Parathyroid adenoma (tissue), 2 donors: ENCODE results near the gene SND1.

Source experiments
- H2AFZ ChIP-seq: fragments of 300-600 bp; sonication (generic); one replicate; pipeline ENCODE4 v1.7.0; 2017; ENCODE audit warnings: antibody characterized with exemption, mild to moderate bottlenecking
- H3K27ac ChIP-seq: fragments of 300-600 bp; sonication (generic); one replicate; pipeline ENCODE4 v1.7.0; 2017
- H3K27me3 ChIP-seq: fragments of 300-600 bp; sonication (generic); one replicate; pipeline ENCODE4 v1.7.0; 2017; ENCODE audit warnings: low read length; ENCODE audit not compliant: control insufficient read depth, insufficient read depth
- H3K36me3 ChIP-seq: fragments of 300-600 bp; sonication (generic); one replicate; pipeline ENCODE4 v1.7.0; 2017; ENCODE audit warnings: low read length; ENCODE audit not compliant: control insufficient read depth, insufficient read depth
- H3K4me1 ChIP-seq: fragments of 300-600 bp; sonication (generic); one replicate; pipeline ENCODE4 v1.7.0; 2017; ENCODE audit warnings: control low read depth
- H3K4me2 ChIP-seq: fragments of 300-600 bp; sonication (generic); one replicate; pipeline ENCODE4 v1.7.0; 2017; ENCODE audit warnings: low read length
- H3K4me3 ChIP-seq: fragments of 300-600 bp; sonication (generic); one replicate; pipeline ENCODE4 v1.7.0; 2017; ENCODE audit warnings: low read depth, low read length
- H3K79me2 ChIP-seq: fragments of 300-600 bp; sonication (generic); one replicate; pipeline ENCODE4 v1.7.0; 2017; ENCODE audit warnings: control low read depth
- H3K9ac ChIP-seq: fragments of 300-600 bp; sonication (generic); one replicate; pipeline ENCODE4 v1.7.0; 2017; ENCODE audit warnings: mild to moderate bottlenecking
- H3K9me3 ChIP-seq: fragments of 300-600 bp; sonication (generic); one replicate; pipeline ENCODE4 v1.7.0; 2017; ENCODE audit warnings: low read length; ENCODE audit not compliant: control insufficient read depth
- CTCF ChIP-seq: fragments of 300-600 bp; sonication (generic); IDR thresholded peaks from one replicate; pipeline ENCODE4 v1.7.0; 2017; ENCODE audit warnings: antibody characterized with exemption, mild to moderate bottlenecking
- donor health status: primary hyperparathyroidism.

SND1 gene

GRCh38 chr7:127891144-127891543, 239.2 kb downstream of the SND1 start:
- H3K9ac ChIP-seq, result no peak overlapping the region
- H2AFZ ChIP-seq, result no peak overlapping the region
- no peak overlapping the region for H3K27ac ChIP-seq
- H3K27me3 ChIP-seq, result no peaks in the 10 kb centered on the region
- H3K9me3 ChIP-seq, result no peaks in the 10 kb centered on the region
- peaks cover 20% of the 10 kb centered on the region for H3K4me1 ChIP-seq
- H3K79me2 ChIP-seq, result peaks cover 3% of the 10 kb centered on the region
- TF ChIP-seq CTCF, result no peak
- no peak overlapping the region for H3K4me3 ChIP-seq
- no peaks in the 10 kb centered on the region for H3K36me3 ChIP-seq
- H3K4me2 ChIP-seq, result no peak overlapping the region

- H3K27ac ChIP-seq, result no peak overlapping the region
- H3K4me2 ChIP-seq, result no peak overlapping the region
- no peaks in the 10 kb centered on the region for H3K9me3 ChIP-seq
- TF ChIP-seq CTCF, result no peak
- peaks cover 19% of the 10 kb centered on the region for H3K4me1 ChIP-seq
- H3K79me2 ChIP-seq, result peaks cover 3% of the 10 kb centered on the region
- no peak overlapping the region for H2AFZ ChIP-seq
- H3K9ac ChIP-seq, result no peak overlapping the region
- H3K27me3 ChIP-seq, result no peaks in the 10 kb centered on the region
- no peaks in the 10 kb centered on the region for H3K36me3 ChIP-seq
- H3K4me3 ChIP-seq, result no peak overlapping the region
Measured at GRCh38 chr7:127891854-127892438, 240.0 kb downstream of the SND1 start.

DNA sequence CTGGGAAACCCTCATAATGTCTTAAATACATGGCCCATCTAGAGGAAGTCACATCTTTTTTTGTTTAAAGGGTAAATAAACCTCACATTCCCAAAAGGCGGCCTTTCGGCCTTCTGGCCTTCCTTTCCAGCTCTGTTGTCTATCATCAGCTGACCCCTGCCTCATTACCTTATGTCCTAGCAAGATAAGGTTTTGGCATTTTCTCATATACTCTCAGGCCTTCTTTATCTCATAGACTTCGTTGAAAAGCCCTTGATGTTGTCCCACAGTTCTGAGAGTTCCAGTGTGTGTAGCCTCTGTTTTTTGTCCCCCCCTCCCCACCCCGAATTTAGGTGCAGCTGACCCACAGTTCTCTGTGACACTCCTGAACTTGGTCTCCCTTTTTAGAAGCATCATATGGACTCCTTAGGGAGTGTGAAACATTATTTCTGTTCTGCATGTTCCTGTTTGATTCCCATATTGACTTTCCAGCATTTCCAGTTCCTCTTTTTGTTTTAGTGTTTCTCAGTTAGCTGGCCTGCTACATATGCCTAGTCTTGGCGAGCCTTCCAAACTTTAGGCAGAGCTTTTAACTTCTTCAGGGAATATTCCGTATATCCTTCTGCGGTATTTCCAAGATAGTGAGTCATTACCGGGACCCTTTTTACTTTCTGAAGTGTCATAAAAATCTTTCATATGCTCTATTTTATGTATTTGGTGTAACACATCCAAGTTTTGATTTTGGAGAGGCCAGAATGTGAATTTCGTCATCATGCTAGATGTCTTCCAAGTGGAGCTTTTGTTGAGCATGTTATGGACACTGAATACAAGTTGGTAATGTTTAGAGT, 240.7 kb downstream of the SND1 start:
- H3K4me1 ChIP-seq, result peaks cover 13% of the 10 kb centered on the region
- H3K9me3 ChIP-seq, result no peaks in the 10 kb centered on the region
- H3K36me3 ChIP-seq, result no peaks in the 10 kb centered on the region
- no peak overlapping the region for H3K27ac ChIP-seq
- TF ChIP-seq CTCF, result no peak
- no peak overlapping the region for H3K9ac ChIP-seq
- H2AFZ ChIP-seq, result no peak overlapping the region
- H3K27me3 ChIP-seq, result no peaks in the 10 kb centered on the region
- no peak overlapping the region for H3K4me2 ChIP-seq
- no peak overlapping the region for H3K4me3 ChIP-seq
- H3K79me2 ChIP-seq, result peaks cover 3% of the 10 kb centered on the region

DNA sequence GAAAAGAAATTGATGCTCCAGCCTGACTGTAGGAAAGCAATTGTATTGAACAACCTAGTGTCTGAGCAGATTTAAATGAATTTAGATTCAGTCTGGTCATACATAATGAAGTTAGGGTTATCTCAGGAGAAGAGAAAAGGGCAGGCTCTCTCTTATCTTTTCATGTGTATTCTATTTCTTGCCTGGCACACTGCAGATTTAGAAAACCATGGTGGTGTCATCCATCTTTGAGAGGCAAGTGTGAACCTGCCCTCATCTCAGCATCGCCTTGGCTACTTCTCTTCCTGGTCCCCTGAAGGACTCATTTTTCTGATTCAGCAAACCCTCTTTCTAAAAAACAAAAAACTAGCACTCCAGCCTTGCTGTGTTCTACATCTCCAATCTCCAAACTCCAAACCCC, 241.6 kb downstream of the SND1 start:
- no peaks in the 10 kb centered on the region for H3K36me3 ChIP-seq
- H3K4me1 ChIP-seq, result peaks cover 7% of the 10 kb centered on the region

More for the DNA sequence above, 241.6 kb downstream of the SND1 start:
- Histone ChIP-seq H3K27me3 (no peaks in the 10 kb centered on the region), H3K9me3 (no peaks in the 10 kb centered on the region), H3K4me3 (no peak overlapping the region), H3K27ac (no peak overlapping the region), H3K4me2 (no peak overlapping the region), H2AFZ (no peak overlapping the region), H3K79me2 (peaks cover 3% of the 10 kb centered on the region), H3K9ac (no peak overlapping the region)
- no peak for TF ChIP-seq CTCF
